ENCODE measurements around the gene FNIP2. TPM values are rescaled to one million over a fixed set of nuclear protein-coding genes. Genes with fewer than 3 reads are reported as not detected.

Gene FNIP2
- polyA plus RNA-seq, 1 of the 3 experiments (the other 2 are of a cell fraction), result 0.97 TPM

DNA sequence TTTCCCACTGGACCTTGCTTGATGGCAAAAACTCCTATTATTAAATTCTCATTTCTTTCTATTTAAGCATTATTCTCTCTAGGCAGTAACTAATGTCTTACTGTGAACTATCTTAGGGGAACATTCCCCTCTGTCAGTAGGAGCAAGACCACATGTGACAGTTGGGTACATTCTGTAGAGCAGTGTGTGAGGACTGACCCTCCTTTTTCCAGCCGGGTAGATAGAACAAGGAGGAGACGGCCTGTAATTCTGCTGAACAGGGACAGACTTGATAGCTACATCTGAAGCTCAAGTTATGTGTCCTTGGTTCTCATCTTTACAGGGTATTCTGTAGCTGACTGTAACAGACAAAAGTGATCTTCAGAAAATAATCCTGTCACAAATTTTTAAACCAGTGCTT, 43.3 kb downstream of the FNIP2 start:
- ChIA-PET POLR2A (no interaction called here), CTCF (interaction anchor here (0.6 kb wide), 1 partner anchor 9 kb away, joined by 3 read pairs; no protein-coding TSS in a partner anchor)
- Histone ChIP-seq H3K4me3 (ENCODE audit: low read depth in 2 of 2, low read length in 1 of 2) (no peak overlapping the region), H3K9me2 (no peaks in the 10 kb centered on the region), H3K9ac (no peak overlapping the region), H3K27me3 (ENCODE audit: insufficient read depth) (no peaks in the 10 kb centered on the region), H2AFZ (ENCODE audit: low read depth) (no peak overlapping the region), H3K79me2 (ENCODE audit: insufficient read depth) (peaks cover 38% of the 10 kb centered on the region), H3K4me2 (no peak overlapping the region), H3F3A (replicated peaks; ENCODE audit: insufficient read depth) (peaks cover 30% of the 10 kb centered on the region), H3K9me3 (no peaks in the 10 kb centered on the region), H4K20me1 (ENCODE audit: insufficient read depth) (no peaks in the 10 kb centered on the region), H3K27ac (ENCODE audit: low read depth in 2 of 2, low read length in 1 of 2) (peak overlapping the region in 1 of 2 experiments; percentile 99; a peak in 2 of 4 replicates), H3K36me3 (replicated peaks in 1 of 2; ENCODE audit: control insufficient read depth in 1 of 2, insufficient read depth in 2 of 2, low read length in 1 of 2) (no peaks in the 10 kb centered on the region), H3K4me1 (ENCODE audit: control insufficient read depth in 1 of 2, insufficient read depth in 2 of 2, low read depth in 1 of 2, low read length in 1 of 2) (peaks cover 10 to 11% of the 10 kb centered on the region in 2 experiments; a peak in 3 of 4 replicates)
- 100% methylated on average over 2 of the region's 2 CpGs for WGBS (ENCODE audit: low lambda C conversion rate)
- no peak for DNase-seq
- no peak for TF ChIP-seq FOSL2 (IDR thresholded peaks at IDR 0.05; ENCODE audit: borderline replicate concordance, low read depth)
- TF ChIP-seq FOXJ3 (CRISPR knock-in tag; IDR thresholded peaks at IDR 0.05), result no peak
- TF ChIP-seq, protein P1, sequence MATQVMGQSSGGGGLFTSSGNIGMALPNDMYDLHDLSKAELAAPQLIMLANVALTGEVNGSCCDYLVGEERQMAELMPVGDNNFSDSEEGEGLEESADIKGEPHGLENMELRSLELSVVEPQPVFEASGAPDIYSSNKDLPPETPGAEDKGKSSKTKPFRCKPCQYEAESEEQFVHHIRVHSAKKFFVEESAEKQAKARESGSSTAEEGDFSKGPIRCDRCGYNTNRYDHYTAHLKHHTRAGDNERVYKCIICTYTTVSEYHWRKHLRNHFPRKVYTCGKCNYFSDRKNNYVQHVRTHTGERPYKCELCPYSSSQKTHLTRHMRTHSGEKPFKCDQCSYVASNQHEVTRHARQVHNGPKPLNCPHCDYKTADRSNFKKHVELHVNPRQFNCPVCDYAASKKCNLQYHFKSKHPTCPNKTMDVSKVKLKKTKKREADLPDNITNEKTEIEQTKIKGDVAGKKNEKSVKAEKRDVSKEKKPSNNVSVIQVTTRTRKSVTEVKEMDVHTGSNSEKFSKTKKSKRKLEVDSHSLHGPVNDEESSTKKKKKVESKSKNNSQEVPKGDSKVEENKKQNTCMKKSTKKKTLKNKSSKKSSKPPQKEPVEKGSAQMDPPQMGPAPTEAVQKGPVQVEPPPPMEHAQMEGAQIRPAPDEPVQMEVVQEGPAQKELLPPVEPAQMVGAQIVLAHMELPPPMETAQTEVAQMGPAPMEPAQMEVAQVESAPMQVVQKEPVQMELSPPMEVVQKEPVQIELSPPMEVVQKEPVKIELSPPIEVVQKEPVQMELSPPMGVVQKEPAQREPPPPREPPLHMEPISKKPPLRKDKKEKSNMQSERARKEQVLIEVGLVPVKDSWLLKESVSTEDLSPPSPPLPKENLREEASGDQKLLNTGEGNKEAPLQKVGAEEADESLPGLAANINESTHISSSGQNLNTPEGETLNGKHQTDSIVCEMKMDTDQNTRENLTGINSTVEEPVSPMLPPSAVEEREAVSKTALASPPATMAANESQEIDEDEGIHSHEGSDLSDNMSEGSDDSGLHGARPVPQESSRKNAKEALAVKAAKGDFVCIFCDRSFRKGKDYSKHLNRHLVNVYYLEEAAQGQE (IDR thresholded peaks at IDR 0.05; ENCODE audit: low read depth, low read length), result no peak
- TF ChIP-seq GATA2 (CRISPR knock-in tag; IDR thresholded peaks at IDR 0.05), result no peak
- TF ChIP-seq SIN3A (IDR thresholded peaks at IDR 0.05; ENCODE audit: borderline replicate concordance, low read depth, low read length), result no peak
- TF ChIP-seq MEF2A (IDR thresholded peaks at IDR 0.05; ENCODE audit: borderline replicate concordance, low read depth), result no peak
- no peak for TF ChIP-seq SMC3 (IDR thresholded peaks at IDR 0.05; ENCODE audit: low read depth, low read length)
- no peak for TF ChIP-seq MXI1 (IDR thresholded peaks at IDR 0.05; ENCODE audit: low read depth, low read length)
- TF ChIP-seq, protein P2, sequence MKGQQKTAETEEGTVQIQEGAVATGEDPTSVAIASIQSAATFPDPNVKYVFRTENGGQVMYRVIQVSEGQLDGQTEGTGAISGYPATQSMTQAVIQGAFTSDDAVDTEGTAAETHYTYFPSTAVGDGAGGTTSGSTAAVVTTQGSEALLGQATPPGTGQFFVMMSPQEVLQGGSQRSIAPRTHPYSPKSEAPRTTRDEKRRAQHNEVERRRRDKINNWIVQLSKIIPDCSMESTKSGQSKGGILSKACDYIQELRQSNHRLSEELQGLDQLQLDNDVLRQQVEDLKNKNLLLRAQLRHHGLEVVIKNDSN (IDR thresholded peaks at IDR 0.05; ENCODE audit: borderline replicate concordance, low read depth), result no peak
- TF ChIP-seq ELF1 (IDR thresholded peaks at IDR 0.05), result no peak
- TF ChIP-seq RCOR1 (IDR thresholded peaks at IDR 0.05; ENCODE audit: low read length), result no peak
- no peak for TF ChIP-seq TCF12 (IDR thresholded peaks at IDR 0.05)
- TF ChIP-seq, protein P3, sequence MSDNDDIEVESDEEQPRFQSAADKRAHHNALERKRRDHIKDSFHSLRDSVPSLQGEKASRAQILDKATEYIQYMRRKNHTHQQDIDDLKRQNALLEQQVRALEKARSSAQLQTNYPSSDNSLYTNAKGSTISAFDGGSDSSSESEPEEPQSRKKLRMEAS (IDR thresholded peaks at IDR 0.05; ENCODE audit: low read depth), result no peak
- no peak for TF ChIP-seq GABPA (IDR thresholded peaks at IDR 0.05; ENCODE audit: low read depth)
- TF ChIP-seq, protein P4, sequence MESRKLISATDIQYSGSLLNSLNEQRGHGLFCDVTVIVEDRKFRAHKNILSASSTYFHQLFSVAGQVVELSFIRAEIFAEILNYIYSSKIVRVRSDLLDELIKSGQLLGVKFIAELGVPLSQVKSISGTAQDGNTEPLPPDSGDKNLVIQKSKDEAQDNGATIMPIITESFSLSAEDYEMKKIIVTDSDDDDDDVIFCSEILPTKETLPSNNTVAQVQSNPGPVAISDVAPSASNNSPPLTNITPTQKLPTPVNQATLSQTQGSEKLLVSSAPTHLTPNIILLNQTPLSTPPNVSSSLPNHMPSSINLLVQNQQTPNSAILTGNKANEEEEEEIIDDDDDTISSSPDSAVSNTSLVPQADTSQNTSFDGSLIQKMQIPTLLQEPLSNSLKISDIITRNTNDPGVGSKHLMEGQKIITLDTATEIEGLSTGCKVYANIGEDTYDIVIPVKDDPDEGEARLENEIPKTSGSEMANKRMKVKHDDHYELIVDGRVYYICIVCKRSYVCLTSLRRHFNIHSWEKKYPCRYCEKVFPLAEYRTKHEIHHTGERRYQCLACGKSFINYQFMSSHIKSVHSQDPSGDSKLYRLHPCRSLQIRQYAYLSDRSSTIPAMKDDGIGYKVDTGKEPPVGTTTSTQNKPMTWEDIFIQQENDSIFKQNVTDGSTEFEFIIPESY (IDR thresholded peaks at IDR 0.05; ENCODE audit: borderline replicate concordance, low read depth), result no peak

Measured in SK-N-SH (cell line).